ENCODE data around the gene TMEM79. TPM values are rescaled to one million over a fixed set of nuclear protein-coding genes. Genes with fewer than 3 reads are reported as not detected.

The TMEM79 gene
- total and polyA plus RNA-seq, 2 experiments from 2014 or later, result 0.97 to 1.5 TPM

DNA sequence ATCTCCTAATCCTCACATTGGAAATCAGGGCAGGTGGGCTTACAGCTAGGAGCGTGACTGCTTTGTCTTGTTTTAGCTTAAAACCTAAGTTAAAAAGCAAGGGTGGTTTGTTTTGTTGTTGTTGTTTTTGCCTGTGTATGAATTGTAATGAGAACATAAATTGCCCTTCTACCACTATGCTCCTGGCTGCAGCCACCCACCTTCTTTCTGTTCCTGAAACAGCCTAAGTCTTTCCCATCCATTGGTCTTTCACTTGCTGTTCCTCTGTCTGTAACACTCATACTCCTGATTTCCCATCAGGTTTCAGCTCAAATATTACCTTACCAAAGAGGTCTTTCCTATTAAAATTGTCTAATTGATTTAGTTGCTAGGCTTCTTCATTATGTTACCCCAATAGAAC lies 604 bp upstream of the TMEM79 start:
- DNase-seq (ENCODE audit: low spot score) (no peak), ATAC-seq (no peak)
- H4K20me1 ChIP-seq (replicated peaks; ENCODE audit: insufficient read depth), result peaks cover 31% of the 10 kb centered on the region
- H3K4me2 ChIP-seq, result peak overlapping the region; percentile 88
- Mint-ChIP-seq H3K4me1 (peaks cover 19% of the 10 kb centered on the region), H3K36me3 (ENCODE audit: low read depth) (peaks cover 4% of the 10 kb centered on the region), H3K27ac (peak overlapping the region; percentile 93), H3K27me3 (ENCODE audit: insufficient read depth, low read depth, poor library complexity) (peaks cover 9% of the 10 kb centered on the region), H3K9me3 (no peaks in the 10 kb centered on the region), H3K4me3 (peak overlapping the region; percentile 98)
- H3K9me2 ChIP-seq (ENCODE audit: insufficient read depth), result no peaks in the 10 kb centered on the region
- H3K79me2 ChIP-seq (replicated peaks; ENCODE audit: insufficient read depth), result peaks cover 38% of the 10 kb centered on the region
- H3K4me1 ChIP-seq (ENCODE audit: insufficient read depth), result peaks cover 16% of the 10 kb centered on the region
- H3K4me3 ChIP-seq, result peak overlapping the region; percentile 83
- no peaks in the 10 kb centered on the region for H3K27me3 ChIP-seq (ENCODE audit: insufficient read depth)
- H3K36me3 ChIP-seq (ENCODE audit: insufficient read depth), result peaks cover 10% of the 10 kb centered on the region
- H3F3A ChIP-seq (replicated peaks; ENCODE audit: low read depth), result peaks cover 16% of the 10 kb centered on the region; the same call in 1 of the 2 replicates
- TF ChIP-seq JUNB (IDR thresholded peaks at IDR 0.05; ENCODE audit: unreplicated experiment) (no peak), NANOG (IDR thresholded peaks at IDR 0.05; ENCODE audit: borderline replicate concordance) (no peak), EZH2phosphoT487 (IDR thresholded peaks at IDR 0.05; ENCODE audit: unreplicated experiment) (no peak), CREB1 (CRISPR knock-in tag; IDR thresholded peaks at IDR 0.05; ENCODE audit: low read depth) (no peak), ZNF114 (CRISPR knock-in tag; IDR thresholded peaks at IDR 0.05) (no peak), STAT1 (IDR thresholded peaks at IDR 0.05; ENCODE audit: unreplicated experiment) (no peak), POLR2AphosphoS5 (IDR thresholded peaks at IDR 0.05; ENCODE audit: low read depth) (no peak), EZH2 (IDR thresholded peaks at IDR 0.05; ENCODE audit: low read depth, unreplicated experiment) (no peak)
- TF ChIP-seq, protein P1, sequence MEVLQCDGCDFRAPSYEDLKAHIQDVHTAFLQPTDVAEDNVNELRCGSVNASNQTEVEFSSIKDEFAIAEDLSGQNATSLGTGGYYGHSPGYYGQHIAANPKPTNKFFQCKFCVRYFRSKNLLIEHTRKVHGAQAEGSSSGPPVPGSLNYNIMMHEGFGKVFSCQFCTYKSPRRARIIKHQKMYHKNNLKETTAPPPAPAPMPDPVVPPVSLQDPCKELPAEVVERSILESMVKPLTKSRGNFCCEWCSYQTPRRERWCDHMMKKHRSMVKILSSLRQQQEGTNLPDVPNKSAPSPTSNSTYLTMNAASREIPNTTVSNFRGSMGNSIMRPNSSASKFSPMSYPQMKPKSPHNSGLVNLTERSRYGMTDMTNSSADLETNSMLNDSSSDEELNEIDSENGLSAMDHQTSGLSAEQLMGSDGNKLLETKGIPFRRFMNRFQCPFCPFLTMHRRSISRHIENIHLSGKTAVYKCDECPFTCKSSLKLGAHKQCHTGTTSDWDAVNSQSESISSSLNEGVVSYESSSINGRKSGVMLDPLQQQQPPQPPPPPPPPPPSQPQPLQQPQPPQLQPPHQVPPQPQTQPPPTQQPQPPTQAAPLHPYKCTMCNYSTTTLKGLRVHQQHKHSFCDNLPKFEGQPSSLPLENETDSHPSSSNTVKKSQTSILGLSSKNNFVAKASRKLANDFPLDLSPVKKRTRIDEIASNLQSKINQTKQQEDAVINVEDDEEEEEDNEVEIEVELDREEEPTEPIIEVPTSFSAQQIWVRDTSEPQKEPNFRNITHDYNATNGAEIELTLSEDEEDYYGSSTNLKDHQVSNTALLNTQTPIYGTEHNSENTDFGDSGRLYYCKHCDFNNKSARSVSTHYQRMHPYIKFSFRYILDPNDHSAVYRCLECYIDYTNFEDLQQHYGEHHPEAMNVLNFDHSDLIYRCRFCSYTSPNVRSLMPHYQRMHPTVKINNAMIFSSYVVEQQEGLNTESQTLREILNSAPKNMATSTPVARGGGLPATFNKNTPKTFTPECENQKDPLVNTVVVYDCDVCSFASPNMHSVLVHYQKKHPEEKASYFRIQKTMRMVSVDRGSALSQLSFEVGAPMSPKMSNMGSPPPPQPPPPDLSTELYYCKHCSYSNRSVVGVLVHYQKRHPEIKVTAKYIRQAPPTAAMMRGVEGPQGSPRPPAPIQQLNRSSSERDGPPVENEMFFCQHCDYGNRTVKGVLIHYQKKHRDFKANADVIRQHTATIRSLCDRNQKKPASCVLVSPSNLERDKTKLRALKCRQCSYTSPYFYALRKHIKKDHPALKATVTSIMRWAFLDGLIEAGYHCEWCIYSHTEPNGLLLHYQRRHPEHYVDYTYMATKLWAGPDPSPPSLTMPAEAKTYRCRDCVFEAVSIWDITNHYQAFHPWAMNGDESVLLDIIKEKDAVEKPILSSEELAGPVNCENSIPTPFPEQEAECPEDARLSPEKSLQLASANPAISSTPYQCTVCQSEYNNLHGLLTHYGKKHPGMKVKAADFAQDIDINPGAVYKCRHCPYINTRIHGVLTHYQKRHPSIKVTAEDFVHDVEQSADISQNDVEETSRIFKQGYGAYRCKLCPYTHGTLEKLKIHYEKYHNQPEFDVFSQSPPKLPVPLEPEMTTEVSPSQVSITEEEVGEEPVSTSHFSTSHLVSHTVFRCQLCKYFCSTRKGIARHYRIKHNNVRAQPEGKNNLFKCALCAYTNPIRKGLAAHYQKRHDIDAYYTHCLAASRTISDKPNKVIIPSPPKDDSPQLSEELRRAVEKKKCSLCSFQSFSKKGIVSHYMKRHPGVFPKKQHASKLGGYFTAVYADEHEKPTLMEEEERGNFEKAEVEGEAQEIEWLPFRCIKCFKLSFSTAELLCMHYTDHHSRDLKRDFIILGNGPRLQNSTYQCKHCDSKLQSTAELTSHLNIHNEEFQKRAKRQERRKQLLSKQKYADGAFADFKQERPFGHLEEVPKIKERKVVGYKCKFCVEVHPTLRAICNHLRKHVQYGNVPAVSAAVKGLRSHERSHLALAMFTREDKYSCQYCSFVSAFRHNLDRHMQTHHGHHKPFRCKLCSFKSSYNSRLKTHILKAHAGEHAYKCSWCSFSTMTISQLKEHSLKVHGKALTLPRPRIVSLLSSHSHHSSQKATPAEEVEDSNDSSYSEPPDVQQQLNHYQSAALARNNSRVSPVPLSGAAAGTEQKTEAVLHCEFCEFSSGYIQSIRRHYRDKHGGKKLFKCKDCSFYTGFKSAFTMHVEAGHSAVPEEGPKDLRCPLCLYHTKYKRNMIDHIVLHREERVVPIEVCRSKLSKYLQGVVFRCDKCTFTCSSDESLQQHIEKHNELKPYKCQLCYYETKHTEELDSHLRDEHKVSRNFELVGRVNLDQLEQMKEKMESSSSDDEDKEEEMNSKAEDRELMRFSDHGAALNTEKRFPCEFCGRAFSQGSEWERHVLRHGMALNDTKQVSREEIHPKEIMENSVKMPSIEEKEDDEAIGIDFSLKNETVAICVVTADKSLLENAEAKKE (CRISPR knock-in tag; IDR thresholded peaks at IDR 0.05), result no peak
- TF ChIP-seq, protein P2, sequence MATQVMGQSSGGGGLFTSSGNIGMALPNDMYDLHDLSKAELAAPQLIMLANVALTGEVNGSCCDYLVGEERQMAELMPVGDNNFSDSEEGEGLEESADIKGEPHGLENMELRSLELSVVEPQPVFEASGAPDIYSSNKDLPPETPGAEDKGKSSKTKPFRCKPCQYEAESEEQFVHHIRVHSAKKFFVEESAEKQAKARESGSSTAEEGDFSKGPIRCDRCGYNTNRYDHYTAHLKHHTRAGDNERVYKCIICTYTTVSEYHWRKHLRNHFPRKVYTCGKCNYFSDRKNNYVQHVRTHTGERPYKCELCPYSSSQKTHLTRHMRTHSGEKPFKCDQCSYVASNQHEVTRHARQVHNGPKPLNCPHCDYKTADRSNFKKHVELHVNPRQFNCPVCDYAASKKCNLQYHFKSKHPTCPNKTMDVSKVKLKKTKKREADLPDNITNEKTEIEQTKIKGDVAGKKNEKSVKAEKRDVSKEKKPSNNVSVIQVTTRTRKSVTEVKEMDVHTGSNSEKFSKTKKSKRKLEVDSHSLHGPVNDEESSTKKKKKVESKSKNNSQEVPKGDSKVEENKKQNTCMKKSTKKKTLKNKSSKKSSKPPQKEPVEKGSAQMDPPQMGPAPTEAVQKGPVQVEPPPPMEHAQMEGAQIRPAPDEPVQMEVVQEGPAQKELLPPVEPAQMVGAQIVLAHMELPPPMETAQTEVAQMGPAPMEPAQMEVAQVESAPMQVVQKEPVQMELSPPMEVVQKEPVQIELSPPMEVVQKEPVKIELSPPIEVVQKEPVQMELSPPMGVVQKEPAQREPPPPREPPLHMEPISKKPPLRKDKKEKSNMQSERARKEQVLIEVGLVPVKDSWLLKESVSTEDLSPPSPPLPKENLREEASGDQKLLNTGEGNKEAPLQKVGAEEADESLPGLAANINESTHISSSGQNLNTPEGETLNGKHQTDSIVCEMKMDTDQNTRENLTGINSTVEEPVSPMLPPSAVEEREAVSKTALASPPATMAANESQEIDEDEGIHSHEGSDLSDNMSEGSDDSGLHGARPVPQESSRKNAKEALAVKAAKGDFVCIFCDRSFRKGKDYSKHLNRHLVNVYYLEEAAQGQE (IDR thresholded peaks at IDR 0.05; ENCODE audit: unreplicated experiment), result no peak
- TF ChIP-seq, protein P3, sequence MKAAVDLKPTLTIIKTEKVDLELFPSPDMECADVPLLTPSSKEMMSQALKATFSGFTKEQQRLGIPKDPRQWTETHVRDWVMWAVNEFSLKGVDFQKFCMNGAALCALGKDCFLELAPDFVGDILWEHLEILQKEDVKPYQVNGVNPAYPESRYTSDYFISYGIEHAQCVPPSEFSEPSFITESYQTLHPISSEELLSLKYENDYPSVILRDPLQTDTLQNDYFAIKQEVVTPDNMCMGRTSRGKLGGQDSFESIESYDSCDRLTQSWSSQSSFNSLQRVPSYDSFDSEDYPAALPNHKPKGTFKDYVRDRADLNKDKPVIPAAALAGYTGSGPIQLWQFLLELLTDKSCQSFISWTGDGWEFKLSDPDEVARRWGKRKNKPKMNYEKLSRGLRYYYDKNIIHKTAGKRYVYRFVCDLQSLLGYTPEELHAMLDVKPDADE (IDR thresholded peaks at IDR 0.05), result no peak
- H3K27ac ChIP-seq (ENCODE audit: low read depth), result peak overlapping the region; percentile 79
- peak overlapping the region; percentile 95 for H2AFZ ChIP-seq

Measured in GM23338 (cell line).